HepG2 (cell line): Measurements from ENCODE around the gene CUL5. TPM values are rescaled to one million over a fixed set of nuclear protein-coding genes. Genes with fewer than 3 reads are reported as not detected.
A peak's percentile ranks its signal among the peaks of the same experiment; 100 is the strongest.

ENCODE experiments used
- DNMT3B ChIP-seq: conservative IDR thresholded peaks from 2 replicates; pipeline ENCODE4 v1.6.1; 2016; ENCODE audit warnings: missing biosample characterization, control low read depth
- ELF3 ChIP-seq: IDR thresholded peaks from 2 replicates; pipeline ENCODE4 v1.6.1; 2016; ENCODE audit warnings: missing genetic modification reagents, missing compliant biosample characterization
- GLI4 ChIP-seq: sonication (generic); formaldehyde crosslinking; IDR thresholded peaks from 2 replicates; pipeline ENCODE4 v1.5.1; 2020; ENCODE audit warnings: missing genetic modification reagents, mild to moderate bottlenecking, moderate library complexity, borderline replicate concordance
- HDAC6 ChIP-seq: fragments of 200-600 bp; sonication (generic); IDR thresholded peaks from 2 replicates; pipeline ENCODE4 v1.7.0; 2017; ENCODE audit warnings: mild to moderate bottlenecking, antibody characterized with exemption, low read length, low read depth
- ISL2 ChIP-seq: sonication (generic); formaldehyde crosslinking; IDR thresholded peaks from 2 replicates; pipeline ENCODE4 v1.5.0; 2020; ENCODE audit warnings: missing genetic modification reagents
- NCOR1 ChIP-seq: fragments of 200-600 bp; sonication (generic); IDR thresholded peaks from 2 replicates; pipeline ENCODE4 v1.7.0; 2017; ENCODE audit warnings: antibody characterized with exemption, low read length, borderline replicate concordance
- POGZ ChIP-seq: sonication (generic); formaldehyde crosslinking; IDR thresholded peaks from 2 replicates; pipeline ENCODE4 v1.4.0; 2020; ENCODE audit warnings: mild to moderate bottlenecking, missing genetic modification reagents
- RFX3 ChIP-seq: IDR thresholded peaks from 2 replicates; pipeline ENCODE4 v1.6.1; 2016; ENCODE audit warnings: missing biosample characterization, missing genetic modification reagents
- SPEN ChIP-seq: sonication (generic); formaldehyde crosslinking; IDR thresholded peaks from 2 replicates; pipeline ENCODE4 v1.5.1; 2020; ENCODE audit warnings: low read depth, mild to moderate bottlenecking, missing genetic modification reagents
- TAF1 ChIP-seq: sonication (generic); formaldehyde crosslinking; IDR thresholded peaks from 2 replicates; pipeline ENCODE4 v1.4.0; 2020; ENCODE audit warnings: missing genetic modification reagents
- TSC22D2 ChIP-seq: sonication (generic); formaldehyde crosslinking; IDR thresholded peaks from 2 replicates; pipeline ENCODE4 v1.5.1; 2020; ENCODE audit warnings: missing genetic modification reagents, mild to moderate bottlenecking, borderline replicate concordance
- ZC3H4 ChIP-seq: sonication (generic); formaldehyde crosslinking; IDR thresholded peaks from 2 replicates; pipeline ENCODE4 v1.4.0; 2020; ENCODE audit warnings: missing genetic modification reagents, borderline replicate concordance
- ZFP82 ChIP-seq: sonication (generic); formaldehyde crosslinking; IDR thresholded peaks from 2 replicates; pipeline ENCODE4 v1.5.1; 2020; ENCODE audit warnings: mild to moderate bottlenecking, missing genetic modification reagents, borderline replicate concordance
- ZKSCAN8 ChIP-seq: IDR thresholded peaks from 2 replicates; pipeline ENCODE4 v1.6.1; 2016; ENCODE audit warnings: borderline replicate concordance, missing genetic modification reagents, missing compliant biosample characterization
- ZNF205 ChIP-seq: IDR thresholded peaks from 2 replicates; pipeline ENCODE4 v1.6.1; 2018; ENCODE audit warnings: missing biosample characterization, missing genetic modification reagents
- ZNF3 ChIP-seq: IDR thresholded peaks from 2 replicates; pipeline ENCODE4 v1.7.0; 2017; ENCODE audit warnings: inconsistent platforms
- ZNF430 ChIP-seq: sonication (generic); formaldehyde crosslinking; IDR thresholded peaks from 2 replicates; pipeline ENCODE4 v1.9.0; 2021; ENCODE audit warnings: mild to moderate bottlenecking, missing genetic modification reagents
- ZNF563 ChIP-seq: sonication (generic); formaldehyde crosslinking; IDR thresholded peaks from 2 replicates; pipeline ENCODE4 v1.8.0; 2022; ENCODE audit warnings: mild to moderate bottlenecking, moderate library complexity, missing genetic modification reagents
- ZNF589 ChIP-seq: sonication (generic); formaldehyde crosslinking; conservative IDR thresholded peaks from 2 replicates; pipeline ENCODE4 v1.8.0; 2022; ENCODE audit warnings: mild to moderate bottlenecking, moderate library complexity, missing genetic modification reagents
- ZNF816 ChIP-seq: sonication (generic); formaldehyde crosslinking; IDR thresholded peaks from 2 replicates; pipeline ENCODE4 v1.8.0; 2022; ENCODE audit warnings: missing genetic modification reagents, mild to moderate bottlenecking, borderline replicate concordance
- ZSCAN22 ChIP-seq: sonication (generic); formaldehyde crosslinking; IDR thresholded peaks from 2 replicates; pipeline ENCODE4 v1.4.0; 2020; ENCODE audit warnings: mild to moderate bottlenecking, missing genetic modification reagents
- polyA plus RNA-seq, 8 experiments: library from polyadenylated mRNA; depleted of rRNA in 3 of 8; stranded (reverse) in 7 of 8; unstranded in 1 of 8; fragments of >200 nt; fragmentation: Illumina TruSeq in 4 of 8; extraction: Trizol in 4 of 8; gene quantifications; 2 replicates each; pipeline versions ENCODE4 v1.2.1 to v1.2.3, GENCODE V29; 2011 to 2016; ENCODE audit warnings: low read depth in 4 of 8, missing spikeins in 1 of 8, mixed read lengths in 1 of 8; ENCODE audit not compliant: insufficient read depth in 1 of 8
- total RNA-seq, 5 experiments: library from RNA; depleted of rRNA; stranded (reverse); fragments of >200 nt; fragmentation: Illumina TruSeq; extraction: Trizol; gene quantifications; 2 replicates each; pipeline ENCODE4 v1.2.3, GENCODE V29; 2016; ENCODE audit warnings: low read depth in 1 of 5
- TF ChIP-seq, protein P1 (sequence below): sonication (generic); formaldehyde crosslinking; IDR thresholded peaks from 2 replicates; pipeline ENCODE4 v1.4.0; 2020; ENCODE audit warnings: missing genetic modification reagents, borderline replicate concordance
- TF ChIP-seq, protein P2 (sequence below): IDR thresholded peaks from 2 replicates; pipeline ENCODE4 v1.6.1; 2016; ENCODE audit warnings: low read depth, borderline replicate concordance
- TF ChIP-seq, protein P3 (sequence below): sonication (generic); formaldehyde crosslinking; IDR thresholded peaks from 2 replicates; pipeline ENCODE4 v1.4.0; 2020; ENCODE audit warnings: mild to moderate bottlenecking, missing genetic modification reagents

CUL5 gene
- total and polyA plus RNA-seq, 2 of the 13 experiments (the other 11 are each of a cell fraction or from before 2014, with no cell fraction given): 7.0 to 24.7 TPM

GRCh38 chr11:108008656-108009496, at the start of gene CUL5 (continued):
- peak; percentile 57; the same call in 1 of the 2 replicates for TF ChIP-seq TSC22D2
- peak; percentile 95 for TF ChIP-seq ZNF589
- 0 out of 2 replicates have a peak, but pooled peaks have one; percentile 28 for TF ChIP-seq ZSCAN22 (CRISPR knock-in tag)
- no peak; the same call in 1 of the 2 replicates for TF ChIP-seq ZC3H4 (CRISPR knock-in tag)
- TF ChIP-seq DNMT3B (CRISPR knock-in tag): peak; percentile 61; the same call in 1 of the 2 replicates
- TF ChIP-seq RFX3 (CRISPR knock-in tag): no peak; the same call in 1 of the 2 replicates
- no peak; the same call in 1 of the 2 replicates for TF ChIP-seq ZKSCAN8 (CRISPR knock-in tag)
- 0 out of 2 replicates have a peak, but pooled peaks have one; percentile 64 for TF ChIP-seq ZFP82 (CRISPR knock-in tag)
- no peak for TF ChIP-seq NCOR1
- TF ChIP-seq POGZ (CRISPR knock-in tag): peak; percentile 84
- TF ChIP-seq ZNF816 (CRISPR knock-in tag): no peak; the same call in 1 of the 2 replicates
- peak; percentile 18 for TF ChIP-seq ZNF205
- peak; percentile 89; the same call in 1 of the 2 replicates for TF ChIP-seq GLI4 (CRISPR knock-in tag)
- peak; percentile 94 for TF ChIP-seq TAF1 (CRISPR knock-in tag)
- peak; percentile 64; the same call in 1 of the 2 replicates for TF ChIP-seq ZNF3
- TF ChIP-seq ZNF563 (CRISPR knock-in tag): peak; percentile 91
- TF ChIP-seq ZNF430 (CRISPR knock-in tag): peak; percentile 86
- peak; percentile 63 for TF ChIP-seq ELF3 (CRISPR knock-in tag)
- TF ChIP-seq, protein P1, sequence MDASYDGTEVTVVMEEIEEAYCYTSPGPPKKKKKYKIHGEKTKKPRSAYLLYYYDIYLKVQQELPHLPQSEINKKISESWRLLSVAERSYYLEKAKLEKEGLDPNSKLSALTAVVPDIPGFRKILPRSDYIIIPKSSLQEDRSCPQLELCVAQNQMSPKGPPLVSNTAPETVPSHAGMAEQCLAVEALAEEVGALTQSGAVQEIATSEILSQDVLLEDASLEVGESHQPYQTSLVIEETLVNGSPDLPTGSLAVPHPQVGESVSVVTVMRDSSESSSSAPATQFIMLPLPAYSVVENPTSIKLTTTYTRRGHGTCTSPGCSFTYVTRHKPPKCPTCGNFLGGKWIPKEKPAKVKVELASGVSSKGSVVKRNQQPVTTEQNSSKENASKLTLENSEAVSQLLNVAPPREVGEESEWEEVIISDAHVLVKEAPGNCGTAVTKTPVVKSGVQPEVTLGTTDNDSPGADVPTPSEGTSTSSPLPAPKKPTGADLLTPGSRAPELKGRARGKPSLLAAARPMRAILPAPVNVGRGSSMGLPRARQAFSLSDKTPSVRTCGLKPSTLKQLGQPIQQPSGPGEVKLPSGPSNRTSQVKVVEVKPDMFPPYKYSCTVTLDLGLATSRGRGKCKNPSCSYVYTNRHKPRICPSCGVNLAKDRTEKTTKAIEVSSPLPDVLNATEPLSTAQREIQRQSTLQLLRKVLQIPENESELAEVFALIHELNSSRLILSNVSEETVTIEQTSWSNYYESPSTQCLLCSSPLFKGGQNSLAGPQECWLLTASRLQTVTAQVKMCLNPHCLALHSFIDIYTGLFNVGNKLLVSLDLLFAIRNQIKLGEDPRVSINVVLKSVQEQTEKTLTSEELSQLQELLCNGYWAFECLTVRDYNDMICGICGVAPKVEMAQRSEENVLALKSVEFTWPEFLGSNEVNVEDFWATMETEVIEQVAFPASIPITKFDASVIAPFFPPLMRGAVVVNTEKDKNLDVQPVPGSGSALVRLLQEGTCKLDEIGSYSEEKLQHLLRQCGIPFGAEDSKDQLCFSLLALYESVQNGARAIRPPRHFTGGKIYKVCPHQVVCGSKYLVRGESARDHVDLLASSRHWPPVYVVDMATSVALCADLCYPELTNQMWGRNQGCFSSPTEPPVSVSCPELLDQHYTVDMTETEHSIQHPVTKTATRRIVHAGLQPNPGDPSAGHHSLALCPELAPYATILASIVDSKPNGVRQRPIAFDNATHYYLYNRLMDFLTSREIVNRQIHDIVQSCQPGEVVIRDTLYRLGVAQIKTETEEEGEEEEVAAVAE (CRISPR knock-in tag): peak; percentile 77; the same call in 1 of the 2 replicates
- TF ChIP-seq ISL2 (CRISPR knock-in tag): peak; percentile 35; the same call in 1 of the 2 replicates
- TF ChIP-seq SPEN (CRISPR knock-in tag): peak; percentile 99
- TF ChIP-seq, protein P2, sequence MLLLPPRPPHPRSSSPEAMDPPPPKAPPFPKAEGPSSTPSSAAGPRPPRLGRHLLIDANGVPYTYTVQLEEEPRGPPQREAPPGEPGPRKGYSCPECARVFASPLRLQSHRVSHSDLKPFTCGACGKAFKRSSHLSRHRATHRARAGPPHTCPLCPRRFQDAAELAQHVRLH (CRISPR knock-in tag): peak; percentile 87; the same call in 1 of the 2 replicates
- TF ChIP-seq HDAC6: no peak
- TF ChIP-seq, protein P3, sequence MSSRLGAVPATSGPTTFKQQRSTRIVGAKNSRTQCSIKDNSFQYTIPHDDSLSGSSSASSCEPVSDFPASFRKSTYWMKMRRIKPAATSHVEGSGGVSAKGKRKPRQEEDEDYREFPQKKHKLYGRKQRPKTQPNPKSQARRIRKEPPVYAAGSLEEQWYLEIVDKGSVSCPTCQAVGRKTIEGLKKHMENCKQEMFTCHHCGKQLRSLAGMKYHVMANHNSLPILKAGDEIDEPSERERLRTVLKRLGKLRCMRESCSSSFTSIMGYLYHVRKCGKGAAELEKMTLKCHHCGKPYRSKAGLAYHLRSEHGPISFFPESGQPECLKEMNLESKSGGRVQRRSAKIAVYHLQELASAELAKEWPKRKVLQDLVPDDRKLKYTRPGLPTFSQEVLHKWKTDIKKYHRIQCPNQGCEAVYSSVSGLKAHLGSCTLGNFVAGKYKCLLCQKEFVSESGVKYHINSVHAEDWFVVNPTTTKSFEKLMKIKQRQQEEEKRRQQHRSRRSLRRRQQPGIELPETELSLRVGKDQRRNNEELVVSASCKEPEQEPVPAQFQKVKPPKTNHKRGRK (CRISPR knock-in tag): no peak
